Body of pancreas (tissue), 4 donors: ENCODE measurements around the gene FGF12. TPM values are rescaled to one million over a fixed set of nuclear protein-coding genes. Genes with fewer than 3 reads are reported as not detected.

ENCODE experiments used
- ATAC-seq: fragments of 150-250 bp; one replicate; pipeline ENCODE4 v1.9.1; 2016
- DNase-seq, 4 donors: peaks; one replicate each; pipeline ENCODE4 v3.0.0-alpha.2; 2019
- H3K27ac ChIP-seq, 4 donors: fragments of 200-600 bp; sonication (generic); 1 replicate in 3 of 4; 2 replicates in 1 of 4; pipeline versions ENCODE4 v1.5.1 to v1.6.1; 2016 to 2019; ENCODE audit warnings: mild to moderate bottlenecking in 1 of 4, mixed read lengths in 1 of 4, moderate library complexity in 1 of 4
- H3K27me3 ChIP-seq, 2 donors: fragments of 200-600 bp; sonication (generic); one replicate each; pipeline ENCODE4 v1.6.0; 2016; ENCODE audit warnings: mild to moderate bottlenecking in 1 of 2
- H3K36me3 ChIP-seq, 2 donors: fragments of 200-600 bp; sonication (generic); replicated peaks in 1 of 2; 2 replicates each; pipeline ENCODE4 v1.5.1; 2016; ENCODE audit warnings: low read depth in 2 of 2; ENCODE audit not compliant: insufficient read depth in 1 of 2
- H3K4me1 ChIP-seq: fragments of 200-600 bp; sonication (generic); one replicate; pipeline ENCODE4 v1.6.0; 2016
- H3K4me3 ChIP-seq, 2 donors: fragments of 200-600 bp; sonication (generic); 1 replicate in 1 of 2; 2 replicates in 1 of 2; pipeline ENCODE4 v1.5.1; 2016 to 2019
- H3K9me3 ChIP-seq, 3 donors: fragments of 200-600 bp; sonication (generic); 1 replicate in 2 of 3; 2 replicates in 1 of 3; pipeline ENCODE4 v1.5.1; 2016
- POLR2A ChIP-seq, 3 donors: fragments of 450-650 bp; IDR thresholded peaks; one replicate each; pipeline ENCODE4 v1.6.1; 2016; ENCODE audit warnings: antibody characterized with exemption in 3 of 3, mild to moderate bottlenecking in 2 of 3
- WGBS, 2 donors: methylation state at CpG; one replicate each; pipeline ENCODE4 v1.1.5; 2017; 5-methylcytosine and 5-hydroxymethylcytosine counted together
- intact Hi-C: fragments of 100-400 bp; cut with DNase I; formaldehyde crosslinking; loops from one replicate; pipeline ENCODE4 v1.15.1; 2023
- total RNA-seq, 2 donors: library from RNA; depleted of rRNA; stranded (reverse); fragments of >200 nt; gene quantifications; one replicate each; pipeline ENCODE4 v1.1.0, GENCODE V29; 2016
- TF ChIP-seq, protein P1 (sequence below), 7 experiments: fragments of 450-650 bp in 4 of 7; fragments of 200-600 bp in 3 of 7; sonication (generic) in 3 of 7; IDR thresholded peaks; one replicate each; pipeline ENCODE4 v1.5.1; 2016 to 2019; ENCODE audit warnings: antibody characterized with exemption in 7 of 7

FGF12 gene
- total RNA-seq, 2 donors from 2014 or later, result 0.99 to 2.3 TPM

DNA sequence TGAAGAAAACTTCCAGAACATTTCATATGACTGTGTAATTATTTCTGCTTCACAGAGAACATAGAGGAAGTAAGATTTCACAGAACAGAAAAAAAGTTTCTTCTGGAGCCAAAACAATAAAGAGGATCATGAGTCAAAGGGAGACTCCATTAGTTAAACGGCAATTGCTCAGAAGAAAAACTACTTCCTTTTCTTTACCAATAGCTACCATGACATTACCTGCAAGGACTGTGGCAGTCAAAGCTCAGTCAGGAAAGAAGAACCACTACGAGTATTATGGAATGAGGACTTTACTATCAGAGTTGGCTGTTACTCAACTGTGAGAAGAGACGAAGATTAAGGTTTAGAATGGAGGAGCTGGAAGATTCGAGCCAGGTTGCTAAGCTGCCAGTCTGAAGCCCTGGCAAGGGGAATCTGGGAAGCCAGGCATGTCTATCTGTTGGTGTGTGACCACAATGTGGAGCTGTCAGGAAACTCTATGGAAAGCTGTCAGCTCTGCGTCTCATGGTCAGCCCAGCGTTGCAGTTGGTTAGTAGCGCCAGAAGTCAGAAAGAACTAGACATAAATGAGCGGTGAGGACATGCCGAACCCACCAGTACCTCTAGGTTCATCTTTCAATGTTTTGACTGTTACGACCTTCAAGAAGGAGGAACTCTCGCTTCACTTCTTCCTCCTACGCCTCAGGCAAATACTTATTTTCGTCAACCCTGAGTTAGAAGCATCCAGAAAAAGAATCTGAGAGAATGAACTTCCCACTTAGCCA, 604.3 kb downstream of the FGF12 start:
- Histone ChIP-seq H3K27me3 (no peaks in the 10 kb centered on the region), H3K9me3 (no peaks in the 10 kb centered on the region), H3K27ac (no peak overlapping the region), H3K4me3 (no peak overlapping the region), H3K36me3 (no peaks in the 10 kb centered on the region), H3K4me1 (no peaks in the 10 kb centered on the region)
- TF ChIP-seq POLR2A (IDR thresholded peaks at IDR 0.05), result no peak
- TF ChIP-seq, protein P1, sequence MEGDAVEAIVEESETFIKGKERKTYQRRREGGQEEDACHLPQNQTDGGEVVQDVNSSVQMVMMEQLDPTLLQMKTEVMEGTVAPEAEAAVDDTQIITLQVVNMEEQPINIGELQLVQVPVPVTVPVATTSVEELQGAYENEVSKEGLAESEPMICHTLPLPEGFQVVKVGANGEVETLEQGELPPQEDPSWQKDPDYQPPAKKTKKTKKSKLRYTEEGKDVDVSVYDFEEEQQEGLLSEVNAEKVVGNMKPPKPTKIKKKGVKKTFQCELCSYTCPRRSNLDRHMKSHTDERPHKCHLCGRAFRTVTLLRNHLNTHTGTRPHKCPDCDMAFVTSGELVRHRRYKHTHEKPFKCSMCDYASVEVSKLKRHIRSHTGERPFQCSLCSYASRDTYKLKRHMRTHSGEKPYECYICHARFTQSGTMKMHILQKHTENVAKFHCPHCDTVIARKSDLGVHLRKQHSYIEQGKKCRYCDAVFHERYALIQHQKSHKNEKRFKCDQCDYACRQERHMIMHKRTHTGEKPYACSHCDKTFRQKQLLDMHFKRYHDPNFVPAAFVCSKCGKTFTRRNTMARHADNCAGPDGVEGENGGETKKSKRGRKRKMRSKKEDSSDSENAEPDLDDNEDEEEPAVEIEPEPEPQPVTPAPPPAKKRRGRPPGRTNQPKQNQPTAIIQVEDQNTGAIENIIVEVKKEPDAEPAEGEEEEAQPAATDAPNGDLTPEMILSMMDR (IDR thresholded peaks at IDR 0.05), result no peak
- intact Hi-C loops, result no loop called here
- ATAC-seq (no peak), DNase-seq (no peak)
- WGBS, 2 donors, result 65 to 71% methylated on average over 13 of the region's 13 CpGs

DNA sequence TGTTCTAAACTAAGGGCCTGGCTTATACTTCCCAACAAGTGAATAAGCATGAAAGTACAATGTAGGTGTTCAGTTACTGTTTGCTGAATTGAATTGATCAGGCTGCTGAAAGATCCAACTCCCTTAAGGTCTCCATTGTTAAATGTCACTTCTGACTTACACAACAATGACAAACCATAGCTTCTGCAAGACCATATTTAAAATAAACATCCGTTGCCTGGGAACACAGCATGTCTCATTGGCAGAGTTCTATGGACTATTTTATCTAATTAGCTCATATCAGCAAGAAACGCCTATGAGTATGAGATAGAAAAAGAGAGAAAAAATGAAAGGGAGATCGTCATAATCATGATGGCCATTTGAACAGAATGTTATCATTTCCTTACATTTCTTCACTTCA, 605.4 kb downstream of the FGF12 start:
- TF ChIP-seq, protein P1 (IDR thresholded peaks at IDR 0.05), result no peak
- TF ChIP-seq POLR2A (IDR thresholded peaks at IDR 0.05), result no peak
- DNase-seq, result no peak
- Histone ChIP-seq H3K4me3 (no peak overlapping the region), H3K27me3 (no peaks in the 10 kb centered on the region), H3K36me3 (no peaks in the 10 kb centered on the region), H3K27ac (no peak overlapping the region), H3K4me1 (no peaks in the 10 kb centered on the region), H3K9me3 (no peaks in the 10 kb centered on the region)
- intact Hi-C loops, result no loop called here
- WGBS, 2 donors, result 45 to 50% methylated on average over 3 of the region's 3 CpGs
- no peak for ATAC-seq

DNA sequence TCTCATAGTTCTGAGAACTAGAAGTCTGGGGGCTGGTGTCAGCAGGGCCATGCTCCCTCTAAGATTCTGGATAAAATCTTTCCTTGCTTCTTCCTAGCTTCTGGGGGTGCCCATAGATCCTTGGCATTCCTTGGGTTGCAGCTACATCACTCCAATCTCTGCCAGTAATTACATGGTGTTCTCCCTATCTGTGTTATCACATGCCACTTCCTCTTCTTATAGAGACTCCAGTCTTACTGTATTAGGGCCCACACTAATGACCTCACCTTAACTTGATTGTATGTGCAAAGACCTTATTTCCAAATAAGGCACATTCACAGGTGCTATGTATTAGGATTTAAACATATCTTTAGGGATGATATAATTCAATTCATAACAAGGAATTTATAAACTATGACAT, 618.5 kb downstream of the FGF12 start:
- no peaks in the 10 kb centered on the region for H3K36me3 ChIP-seq
- H3K9me3 ChIP-seq, result no peaks in the 10 kb centered on the region
- no peaks in the 10 kb centered on the region for H3K27me3 ChIP-seq
- TF ChIP-seq, protein P1 (IDR thresholded peaks at IDR 0.05), result no peak
- no peak for TF ChIP-seq POLR2A (IDR thresholded peaks at IDR 0.05)
- ATAC-seq, result no peak
- no peaks in the 10 kb centered on the region for H3K4me1 ChIP-seq
- intact Hi-C loops, result no loop called here
- H3K4me3 ChIP-seq, result no peak overlapping the region
- no peak for DNase-seq
- no peak overlapping the region for H3K27ac ChIP-seq

DNA sequence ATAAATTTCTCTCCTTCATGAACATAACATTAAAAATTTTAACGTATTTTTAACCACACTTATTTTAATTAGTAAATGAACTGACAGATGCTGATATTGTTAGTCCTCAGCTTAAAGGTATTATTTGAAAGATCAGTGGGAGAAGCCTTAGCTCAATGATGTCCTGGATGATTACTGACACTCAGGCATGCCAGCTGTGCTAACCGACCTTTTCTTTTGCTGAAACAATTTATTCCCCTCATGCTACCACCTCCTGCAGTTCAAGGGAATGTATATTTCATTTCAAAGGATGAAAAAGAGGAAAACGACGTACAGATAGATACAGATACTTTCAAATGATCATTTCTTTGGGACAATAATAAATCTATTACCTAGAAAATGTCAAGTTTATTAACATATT, 620.8 kb downstream of the FGF12 start:
- H3K27me3 ChIP-seq, result no peaks in the 10 kb centered on the region
- DNase-seq (no peak), ATAC-seq (no peak)
- H3K9me3 ChIP-seq, result no peaks in the 10 kb centered on the region
- intact Hi-C loops, result no loop called here
- H3K36me3 ChIP-seq, result no peaks in the 10 kb centered on the region
- 38 to 40% methylated on average over 4 of the region's 4 CpGs for WGBS, 2 donors
- H3K4me3 ChIP-seq, result no peak overlapping the region
- no peak for TF ChIP-seq POLR2A (IDR thresholded peaks at IDR 0.05)
- TF ChIP-seq, protein P1 (IDR thresholded peaks at IDR 0.05), result no peak
- no peak overlapping the region for H3K27ac ChIP-seq
- H3K4me1 ChIP-seq, result no peaks in the 10 kb centered on the region

DNA sequence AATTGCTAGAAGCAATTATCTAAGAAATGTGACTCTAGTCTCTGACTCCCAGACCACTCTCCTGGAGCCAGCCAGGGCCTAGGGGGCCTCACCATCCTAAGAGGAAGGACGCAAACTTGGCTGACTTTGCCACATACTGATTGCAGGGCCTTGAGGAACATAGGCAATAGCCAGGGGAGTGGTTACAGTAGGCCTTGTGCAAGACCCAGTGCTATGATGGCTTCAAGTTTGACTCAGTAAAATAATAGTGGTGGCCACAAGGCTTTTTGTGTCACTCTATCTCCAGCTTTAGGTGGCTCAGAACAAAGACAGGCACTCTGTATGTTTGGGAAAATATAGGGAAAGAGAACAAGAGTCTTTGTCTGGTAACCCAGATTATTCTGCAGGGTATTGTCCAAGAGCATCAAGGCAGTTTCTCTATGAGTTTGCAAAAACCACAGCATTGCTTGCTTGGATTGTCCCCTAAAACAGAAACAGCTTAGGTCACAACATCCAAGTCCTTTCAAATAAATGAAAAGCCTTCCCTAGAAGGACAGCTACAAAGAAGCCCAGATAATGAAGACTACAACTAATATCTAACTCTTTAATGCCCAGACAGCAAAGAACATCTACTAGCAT, 634.8 kb downstream of the FGF12 start:
- DNase-seq (no peak), ATAC-seq (no peak)
- Histone ChIP-seq H3K9me3 (peaks cover 0 to 4% (median 0%) of the 10 kb centered on the region in 3 donors), H3K27ac (no peak overlapping the region), H3K4me3 (no peak overlapping the region), H3K27me3 (no peaks in the 10 kb centered on the region), H3K36me3 (no peaks in the 10 kb centered on the region), H3K4me1 (no peaks in the 10 kb centered on the region)
- intact Hi-C loops, result no loop called here
- WGBS, 2 donors, result 59 to 80% methylated on average over 1 of the region's 1 CpG
- TF ChIP-seq, protein P1 (IDR thresholded peaks at IDR 0.05), result no peak
- TF ChIP-seq POLR2A (IDR thresholded peaks at IDR 0.05), result no peak
